SJCRH30 (cell line): Measurements from ENCODE around the gene THSD4. TPM values are rescaled to one million over a fixed set of nuclear protein-coding genes. Genes with fewer than 3 reads are reported as not detected.

Source experiments
- DNase-seq, 2 experiments: peaks; one replicate each; pipeline ENCODE4 v3.0.0-alpha.2; 2015 to 2020
- H3K27ac ChIP-seq: fragments of 250-450 bp; sonication (Bioruptor Pico); 2 replicates; pipeline ENCODE4 v1.5.1; 2020; ENCODE audit warnings: mild to moderate bottlenecking, moderate library complexity
- H3K27me3 ChIP-seq: fragments of 250-450 bp; sonication (Bioruptor Pico); 2 replicates; pipeline ENCODE4 v1.5.1; 2020; ENCODE audit warnings: mild to moderate bottlenecking, moderate library complexity
- H3K36me3 ChIP-seq: fragments of 250-450 bp; sonication (Bioruptor Pico); 2 replicates; pipeline ENCODE4 v1.5.1; 2020; ENCODE audit warnings: mild to moderate bottlenecking, moderate library complexity
- H3K4me1 ChIP-seq: fragments of 250-450 bp; sonication (Bioruptor Pico); 2 replicates; pipeline ENCODE4 v1.5.1; 2020; ENCODE audit warnings: mild to moderate bottlenecking, moderate library complexity
- H3K4me3 ChIP-seq: fragments of 250-450 bp; sonication (Bioruptor Pico); 2 replicates; pipeline ENCODE4 v1.5.1; 2020; ENCODE audit warnings: mild to moderate bottlenecking, moderate library complexity
- H3K9me3 ChIP-seq: fragments of 250-450 bp; sonication (Bioruptor Pico); replicated peaks from 2 replicates; pipeline ENCODE4 v1.5.1; 2020; ENCODE audit warnings: mild to moderate bottlenecking, moderate library complexity
- total RNA-seq: library from RNA; depleted of rRNA; stranded (reverse); fragments of >200 nt; shearing (Covaris generic); gene quantifications from 2 replicates; pipeline ENCODE4 v1.2.3, GENCODE V29; 2014

Gene THSD4
- total RNA-seq, 1 experiment from 2014 or later = 20.7 TPM

GRCh38 chr15:71581398-71581930 is 466.2 kb downstream of the THSD4 start:
- Histone ChIP-seq H3K27me3 (no peaks in the 10 kb centered on the region), H3K9me3 (peaks cover 12% of the 10 kb centered on the region; the same call in 1 of the 2 replicates)

DNA sequence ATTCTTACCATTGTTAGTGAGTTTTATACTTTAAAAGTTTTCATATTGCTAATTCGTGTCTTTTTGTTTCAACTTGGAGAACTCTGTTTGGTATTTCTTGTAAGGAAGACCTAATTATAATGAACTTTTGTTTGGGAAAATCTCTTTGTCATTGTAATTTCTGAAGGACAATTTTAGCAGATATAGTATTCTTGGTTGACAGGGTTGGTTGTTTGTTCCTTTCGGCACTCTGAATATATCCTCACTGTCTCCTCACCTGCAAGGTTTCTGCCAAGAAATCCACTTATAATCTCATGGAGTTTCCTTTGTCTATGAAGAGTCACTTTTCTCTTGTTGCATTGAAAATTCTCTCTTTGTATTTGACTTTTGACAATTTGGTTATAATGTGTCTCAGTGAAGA is 469.9 kb downstream of the THSD4 start:
- no peaks in the 10 kb centered on the region for H3K27me3 ChIP-seq
- peaks cover 11% of the 10 kb centered on the region for H3K4me1 ChIP-seq
- H3K27ac ChIP-seq = no peak overlapping the region

More at GRCh38 chr15:71581398-71581930, 466.2 kb downstream of the THSD4 start:
- Histone ChIP-seq H3K36me3 (no peaks in the 10 kb centered on the region), H3K4me1 (peaks cover 15% of the 10 kb centered on the region), H3K4me3 (no peak overlapping the region), H3K27ac (no peak overlapping the region)
- no peak for DNase-seq

GRCh38 chr15:71586463-71586862 is 471.2 kb downstream of the THSD4 start:
- peaks cover 10% of the 10 kb centered on the region for H3K4me1 ChIP-seq
- no peaks in the 10 kb centered on the region for H3K36me3 ChIP-seq
- no peak overlapping the region for H3K4me3 ChIP-seq
- H3K9me3 ChIP-seq = peaks cover 16% of the 10 kb centered on the region; the same call in 1 of the 2 replicates
- no peaks in the 10 kb centered on the region for H3K27me3 ChIP-seq
- no peak overlapping the region for H3K27ac ChIP-seq
- no peak for DNase-seq

More for the DNA sequence above, 469.9 kb downstream of the THSD4 start:
- DNase-seq = no peak
- Histone ChIP-seq H3K9me3 (peaks cover 16% of the 10 kb centered on the region; the same call in 1 of the 2 replicates), H3K36me3 (no peaks in the 10 kb centered on the region), H3K4me3 (no peak overlapping the region)

GRCh38 chr15:71588746-71589145 is 473.5 kb downstream of the THSD4 start:
- no peaks in the 10 kb centered on the region for H3K36me3 ChIP-seq
- H3K27ac ChIP-seq = no peak overlapping the region
- H3K4me3 ChIP-seq = no peak overlapping the region
- peaks cover 10% of the 10 kb centered on the region for H3K4me1 ChIP-seq
- peak; percentile 45 to 67 for DNase-seq
- H3K27me3 ChIP-seq = no peaks in the 10 kb centered on the region
- H3K9me3 ChIP-seq = peaks cover 16% of the 10 kb centered on the region; the same call in 1 of the 2 replicates

DNA sequence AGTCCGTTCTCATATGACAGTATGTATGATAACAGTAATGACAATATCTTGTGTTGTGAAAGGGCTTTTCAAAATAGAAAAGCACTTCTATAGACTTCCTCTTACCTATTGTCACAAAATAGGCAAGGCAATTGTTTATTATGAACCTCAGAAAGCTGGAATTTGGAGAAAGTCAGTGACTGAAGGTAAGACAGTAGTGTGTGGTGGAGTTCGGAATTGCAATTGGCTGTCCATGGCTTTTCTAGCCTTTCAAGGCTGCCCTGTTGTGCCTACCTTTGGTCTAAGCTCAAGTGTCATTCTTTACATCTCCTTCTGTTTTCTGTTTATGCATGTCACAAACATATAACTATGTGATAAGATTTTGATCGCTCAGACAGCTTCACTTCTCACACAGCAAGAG is 475.8 kb downstream of the THSD4 start:
- DNase-seq = no peak
- peaks cover 10% of the 10 kb centered on the region for H3K4me1 ChIP-seq
- H3K4me3 ChIP-seq = no peak overlapping the region
- no peaks in the 10 kb centered on the region for H3K27me3 ChIP-seq
- H3K9me3 ChIP-seq = peaks cover 8% of the 10 kb centered on the region; the same call in 1 of the 2 replicates
- no peaks in the 10 kb centered on the region for H3K36me3 ChIP-seq
- no peak overlapping the region for H3K27ac ChIP-seq

GRCh38 chr15:71592203-71592602 is 476.9 kb downstream of the THSD4 start:
- Histone ChIP-seq H3K9me3 (no peaks in the 10 kb centered on the region), H3K36me3 (no peaks in the 10 kb centered on the region), H3K27me3 (no peaks in the 10 kb centered on the region), H3K27ac (no peak overlapping the region), H3K4me3 (no peak overlapping the region), H3K4me1 (peaks cover 10% of the 10 kb centered on the region)
- no peak for DNase-seq

GRCh38 chr15:71595846-71596553 is 480.7 kb downstream of the THSD4 start:
- no peak for DNase-seq
- no peak overlapping the region for H3K27ac ChIP-seq
- no peaks in the 10 kb centered on the region for H3K27me3 ChIP-seq
- H3K36me3 ChIP-seq = no peaks in the 10 kb centered on the region
- no peak overlapping the region for H3K4me3 ChIP-seq
- peaks cover 20% of the 10 kb centered on the region for H3K4me1 ChIP-seq
- no peaks in the 10 kb centered on the region for H3K9me3 ChIP-seq

DNA sequence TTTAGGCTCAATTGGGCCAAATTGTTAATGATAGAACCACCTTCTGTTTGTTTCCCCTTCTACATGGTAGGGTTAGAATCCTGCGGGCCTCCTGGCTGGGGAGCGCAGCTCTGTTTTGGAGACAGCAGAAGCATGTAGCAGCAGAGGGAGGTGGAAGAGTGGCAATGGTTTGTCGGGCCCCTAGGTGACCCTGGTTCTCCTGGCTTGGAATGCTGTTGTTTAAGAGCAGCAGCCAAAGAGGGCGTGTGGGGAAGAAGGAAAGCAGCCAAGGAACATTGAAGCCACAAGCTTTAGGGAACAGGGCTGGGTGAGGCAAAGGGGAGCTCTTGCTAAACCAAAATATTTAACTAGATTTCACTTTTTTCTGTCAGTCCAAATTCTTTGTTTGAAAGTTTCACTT is 481.4 kb downstream of the THSD4 start:
- no peaks in the 10 kb centered on the region for H3K36me3 ChIP-seq
- H3K9me3 ChIP-seq = no peaks in the 10 kb centered on the region
- H3K4me3 ChIP-seq = no peak overlapping the region
- H3K4me1 ChIP-seq = peaks cover 20% of the 10 kb centered on the region
- H3K27me3 ChIP-seq = no peaks in the 10 kb centered on the region
- DNase-seq = no peak
- no peak overlapping the region for H3K27ac ChIP-seq

DNA sequence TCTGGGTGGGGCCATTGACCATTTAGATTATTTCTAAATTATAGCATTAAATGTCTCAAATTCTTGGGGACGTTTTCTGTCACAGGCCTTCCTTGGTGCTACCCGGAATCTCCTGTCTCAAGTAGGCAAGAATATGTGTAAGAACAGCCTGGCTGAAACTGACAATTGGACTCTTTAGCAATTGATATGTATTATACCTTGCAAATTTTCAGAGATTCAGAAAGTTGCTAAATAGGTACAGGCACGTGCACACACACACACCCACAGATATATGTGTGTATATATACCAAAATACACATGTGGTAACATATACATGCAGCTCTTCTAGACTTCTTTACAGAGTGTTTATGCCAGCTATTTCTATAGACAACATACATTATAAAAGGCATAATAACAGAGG is 481.9 kb downstream of the THSD4 start:
- no peak for DNase-seq
- no peak overlapping the region for H3K4me3 ChIP-seq
- H3K27ac ChIP-seq = no peak overlapping the region
- H3K4me1 ChIP-seq = peaks cover 20% of the 10 kb centered on the region
- no peaks in the 10 kb centered on the region for H3K27me3 ChIP-seq
- no peaks in the 10 kb centered on the region for H3K9me3 ChIP-seq
- no peaks in the 10 kb centered on the region for H3K36me3 ChIP-seq

- Histone ChIP-seq H3K27me3 (no peaks in the 10 kb centered on the region), H3K4me1 (peaks cover 20% of the 10 kb centered on the region), H3K9me3 (no peaks in the 10 kb centered on the region), H3K4me3 (no peak overlapping the region), H3K27ac (peak overlapping the region; percentile 80; the same call in 1 of the 2 replicates), H3K36me3 (no peaks in the 10 kb centered on the region)
- DNase-seq = no peak
Measured at GRCh38 chr15:71597637-71598036, 482.4 kb downstream of the THSD4 start.

GRCh38 chr15:71598741-71599140 is 483.5 kb downstream of the THSD4 start:
- peak overlapping the region; percentile 80 for H3K27ac ChIP-seq
- no peak overlapping the region for H3K4me3 ChIP-seq
- peaks cover 20% of the 10 kb centered on the region for H3K4me1 ChIP-seq
- H3K27me3 ChIP-seq = no peaks in the 10 kb centered on the region
- H3K36me3 ChIP-seq = no peaks in the 10 kb centered on the region
- no peaks in the 10 kb centered on the region for H3K9me3 ChIP-seq
- DNase-seq = peak; percentile 66 to 84

- H3K4me1 ChIP-seq = peaks cover 20% of the 10 kb centered on the region
- no peaks in the 10 kb centered on the region for H3K36me3 ChIP-seq
- peak; percentile 68 to 82 for DNase-seq
- H3K27me3 ChIP-seq = no peaks in the 10 kb centered on the region
- H3K4me3 ChIP-seq = no peak overlapping the region
- peaks cover 6% of the 10 kb centered on the region; the same call in 1 of the 2 replicates for H3K9me3 ChIP-seq
- peak overlapping the region; percentile 80 for H3K27ac ChIP-seq
Measured at GRCh38 chr15:71599418-71600151, 484.3 kb downstream of the THSD4 start.

- peak overlapping the region; percentile 80 for H3K27ac ChIP-seq
- no peaks in the 10 kb centered on the region for H3K27me3 ChIP-seq
- peaks cover 20% of the 10 kb centered on the region for H3K4me1 ChIP-seq
- peaks cover 6% of the 10 kb centered on the region; the same call in 1 of the 2 replicates for H3K9me3 ChIP-seq
- no peaks in the 10 kb centered on the region for H3K36me3 ChIP-seq
- DNase-seq = no peak
- no peak overlapping the region for H3K4me3 ChIP-seq
Measured at GRCh38 chr15:71600237-71600636, 485.0 kb downstream of the THSD4 start.

GRCh38 chr15:71601038-71601834 is 486.0 kb downstream of the THSD4 start:
- DNase-seq = no peak
- peaks cover 20% of the 10 kb centered on the region for H3K4me1 ChIP-seq
- peaks cover 6% of the 10 kb centered on the region; the same call in 1 of the 2 replicates for H3K9me3 ChIP-seq
- H3K27me3 ChIP-seq = no peaks in the 10 kb centered on the region
- H3K27ac ChIP-seq = no peak overlapping the region
- H3K36me3 ChIP-seq = no peaks in the 10 kb centered on the region
- no peak overlapping the region for H3K4me3 ChIP-seq
